Endothelial cell of umbilical vein (primary cell): ENCODE measurements around the gene KCNMA1. TPM values are rescaled to one million over a fixed set of nuclear protein-coding genes. Genes with fewer than 3 reads are reported as not detected.

Experiments
- BruUV-seq: library from RNA; stranded (reverse); fragments of 400-500 nt; replicated peaks from 2 replicates; lab custom pipeline; 2021; lab: Mats Ljungman, UMichigan
- CTCF ChIA-PET: fragments of 300-600, 350-600 bp; sonication (Branson Sonifier 250); formaldehyde crosslinking; loops from one replicate; lab custom pipeline; 2021; ENCODE audit warnings: antibody characterized with exemption, inconsistent platforms; lab: Charles Lee
- POLR2A ChIA-PET: fragments of 300-600, 350-600 bp; sonication (Branson Sonifier 250); formaldehyde crosslinking; loops from one replicate; lab custom pipeline; 2021; ENCODE audit warnings: antibody characterized with exemption, inconsistent platforms; lab: Charles Lee
- DNase-seq: peaks from one replicate; pipeline ENCODE4 v3.0.0-alpha.2; 2011; ENCODE audit warnings: low read depth, low spot score
- FAIRE-seq: peaks from 2 replicates; lab custom pipeline; 2011; peaks lifted over from hg19 to GRCh38; lab: Jason Lieb, UNC
- H2AFZ ChIP-seq: 2 replicates; pipeline ENCODE4 v1.6.0; 2012; ENCODE audit warnings: low read depth, low read length, control low read depth, inconsistent platforms
- H3K27ac ChIP-seq: 2 replicates; pipeline ENCODE4 v1.5.1; 2011; ENCODE audit warnings: low read depth, mild to moderate bottlenecking, control low read depth, low read length, moderate library complexity; ENCODE audit not compliant: insufficient read depth
- H3K27me3 ChIP-seq, 2 experiments: 2 replicates each; pipeline versions ENCODE4 v1.6.0 to v1.6.1; 2011; ENCODE audit warnings: low read length in 2 of 2, mixed read lengths in 1 of 2; ENCODE audit not compliant: control insufficient read depth in 2 of 2, insufficient read depth in 2 of 2
- H3K36me3 ChIP-seq, 2 experiments: 2 replicates in 1 of 2; 3 replicates in 1 of 2; pipeline ENCODE4 v1.5.1; 2011; ENCODE audit warnings: low read length in 2 of 2, mild to moderate bottlenecking in 1 of 2, moderate library complexity in 1 of 2; ENCODE audit not compliant: control insufficient read depth in 2 of 2, insufficient read depth in 2 of 2; ENCODE audit errors: extremely low read depth in 1 of 2
- H3K4me1 ChIP-seq: 3 replicates; pipeline ENCODE4 v1.5.1; 2011; ENCODE audit warnings: mild to moderate bottlenecking, low read length; ENCODE audit not compliant: control insufficient read depth, insufficient read depth; ENCODE audit errors: extremely low read depth
- H3K4me2 ChIP-seq: 2 replicates; pipeline ENCODE4 v1.6.1; 2011; ENCODE audit warnings: low read length, control low read depth, mixed read lengths; ENCODE audit not compliant: insufficient read depth
- H3K4me3 ChIP-seq, 3 experiments: fragments of 200-600 bp in 1 of 3; sonication (generic), shearing (Covaris generic) in 1 of 3; replicated peaks in 1 of 3; 2 replicates each; pipeline ENCODE4 v1.5.1; 2011 to 2016; ENCODE audit warnings: control low read depth in 3 of 3, low read length in 3 of 3, mild to moderate bottlenecking in 2 of 3, inconsistent platforms in 1 of 3, low read depth in 1 of 3, moderate library complexity in 1 of 3; ENCODE audit not compliant: insufficient read depth in 1 of 3
- H3K79me2 ChIP-seq: 2 replicates; pipeline ENCODE4 v1.6.0; 2012; ENCODE audit warnings: low read length, inconsistent platforms; ENCODE audit not compliant: control insufficient read depth, insufficient read depth
- H3K9ac ChIP-seq: replicated peaks from 2 replicates; pipeline ENCODE3; 2011; ENCODE audit warnings: low read length, control low read depth; ENCODE audit not compliant: insufficient read depth; ENCODE audit errors: extremely low read depth
- H3K9me1 ChIP-seq: replicated peaks from 3 replicates; pipeline ENCODE4 v1.6.0; 2011; ENCODE audit warnings: mild to moderate bottlenecking, low read length; ENCODE audit not compliant: control insufficient read depth, insufficient read depth; ENCODE audit errors: extremely low read depth
- H3K9me3 ChIP-seq: replicated peaks from 2 replicates; pipeline ENCODE4 v1.5.1; 2012; ENCODE audit warnings: low read length, inconsistent platforms; ENCODE audit not compliant: control insufficient read depth, insufficient read depth
- H4K20me1 ChIP-seq: replicated peaks from 2 replicates; pipeline ENCODE3; 2011; ENCODE audit warnings: mild to moderate bottlenecking, low read length; ENCODE audit not compliant: control insufficient read depth, insufficient read depth; ENCODE audit errors: extremely low read depth
- EZH2 ChIP-seq: IDR thresholded peaks from 2 replicates; pipeline ENCODE4 v1.6.1; 2012; ENCODE audit warnings: borderline replicate concordance, low read depth, mild to moderate bottlenecking, moderate library complexity, low read length, inconsistent platforms; ENCODE audit not compliant: severe bottlenecking
- FOS ChIP-seq: IDR thresholded peaks from 2 replicates; pipeline ENCODE4 v1.6.1; 2011; ENCODE audit warnings: mild to moderate bottlenecking, low read length, moderate library complexity, borderline replicate concordance; ENCODE audit not compliant: insufficient read depth
- GATA2 ChIP-seq: IDR thresholded peaks from 2 replicates; pipeline ENCODE4 v1.7.0; 2011; ENCODE audit warnings: low read depth, mild to moderate bottlenecking, moderate library complexity, mixed read lengths, low read length; ENCODE audit not compliant: insufficient read length, insufficient read depth
- MYC ChIP-seq: IDR thresholded peaks from one replicate; pipeline ENCODE4 v1.6.1; 2011; ENCODE audit warnings: mild to moderate bottlenecking, low read depth, low read length
- POLR2A ChIP-seq: IDR thresholded peaks from 2 replicates; pipeline ENCODE4 v1.6.1; 2012; ENCODE audit warnings: low read depth, mild to moderate bottlenecking, control low read depth, low read length
- POLR2AphosphoS5 ChIP-seq: IDR thresholded peaks from 2 replicates; pipeline ENCODE4 v1.6.1; 2012; ENCODE audit warnings: low read depth, mild to moderate bottlenecking, control low read depth, low read length, moderate library complexity; ENCODE audit not compliant: insufficient read depth
- dilution Hi-C: fragments of 300-500 bp; cut with MboI; formaldehyde crosslinking; loops from one replicate; pipeline ENCODE4 v1.15.0; 2019; ENCODE audit warnings: low sequenced_read_pairs; ENCODE audit not compliant: extremely low pct_ligation_motif_present
- intact Hi-C: fragments of 100-400 bp; cut with micrococcal nuclease; formaldehyde crosslinking; loops from one replicate; pipeline ENCODE4 v1.10.0; 2022
- polyA plus RNA-seq, 4 experiments: library from polyadenylated mRNA; depleted of rRNA in 3 of 4; stranded (reverse) in 3 of 4; unstranded in 1 of 4; fragments of >200 nt; gene quantifications; 2 replicates each; pipeline versions ENCODE4 v1.2.1 to v1.2.3, GENCODE V29; 2011 to 2012; ENCODE audit warnings: missing spikeins in 1 of 4
- total RNA-seq: library from RNA; stranded (reverse); gene quantifications from 2 replicates; pipeline ENCODE4 v1.2.3, GENCODE V29; 2021
- TF ChIP-seq, protein P1 (sequence below): IDR thresholded peaks from 2 replicates; pipeline ENCODE4 v1.6.1; 2011; ENCODE audit not compliant: insufficient read depth, insufficient read length

KCNMA1 gene
- total and polyA plus RNA-seq, 2 donors (not counting 3 experiments of a cell fraction or from before 2014, with no cell fraction given): 0.10 to 0.82 TPM

DNA sequence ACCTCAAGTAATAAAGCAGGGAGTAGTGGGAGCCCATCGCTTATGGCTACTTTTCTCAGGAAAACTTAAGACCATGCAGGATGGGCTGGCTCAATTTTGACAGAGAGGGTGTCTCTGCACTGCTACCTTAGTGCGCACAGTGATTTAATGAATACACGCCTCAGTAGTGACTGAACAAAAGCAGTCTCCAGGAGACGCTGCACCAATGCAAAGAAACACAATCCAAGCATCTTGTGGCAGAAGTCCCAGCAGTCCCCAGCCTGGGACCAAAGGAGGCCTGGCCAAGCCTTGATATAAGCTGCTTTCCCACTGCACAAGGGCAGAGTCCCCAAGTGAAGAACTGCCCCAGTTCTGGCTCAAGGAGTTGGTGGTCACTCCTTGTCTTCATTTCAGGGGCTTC lies 368.9 kb downstream of the KCNMA1 start:
- no peak overlapping the region for H3K4me2 ChIP-seq
- no peaks in the 10 kb centered on the region for H4K20me1 ChIP-seq
- BruUV-seq: no TSS peak
- TF ChIP-seq, protein P1, sequence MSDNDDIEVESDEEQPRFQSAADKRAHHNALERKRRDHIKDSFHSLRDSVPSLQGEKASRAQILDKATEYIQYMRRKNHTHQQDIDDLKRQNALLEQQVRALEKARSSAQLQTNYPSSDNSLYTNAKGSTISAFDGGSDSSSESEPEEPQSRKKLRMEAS: no peak
- TF ChIP-seq EZH2 (no peak), POLR2AphosphoS5 (no peak), FOS (no peak)
- no peak overlapping the region for H2AFZ ChIP-seq
- H3K9me1 ChIP-seq: no peaks in the 10 kb centered on the region
- FAIRE-seq (no peak), DNase-seq (no peak)
- H3K79me2 ChIP-seq: no peaks in the 10 kb centered on the region
- H3K9me3 ChIP-seq: no peaks in the 10 kb centered on the region
- H3K4me3 ChIP-seq: no peak overlapping the region
- POLR2A ChIA-PET: no interaction called here
- no peaks in the 10 kb centered on the region for H3K36me3 ChIP-seq
- H3K27me3 ChIP-seq: peaks cover 4 to 10% of the 10 kb centered on the region in 2 experiments
- no peak overlapping the region for H3K9ac ChIP-seq
- dilution Hi-C loops: no loop called here
- no peaks in the 10 kb centered on the region for H3K4me1 ChIP-seq
- CTCF ChIA-PET: no interaction called here
- intact Hi-C loops: no loop called here
- H3K27ac ChIP-seq: no peak overlapping the region

DNA sequence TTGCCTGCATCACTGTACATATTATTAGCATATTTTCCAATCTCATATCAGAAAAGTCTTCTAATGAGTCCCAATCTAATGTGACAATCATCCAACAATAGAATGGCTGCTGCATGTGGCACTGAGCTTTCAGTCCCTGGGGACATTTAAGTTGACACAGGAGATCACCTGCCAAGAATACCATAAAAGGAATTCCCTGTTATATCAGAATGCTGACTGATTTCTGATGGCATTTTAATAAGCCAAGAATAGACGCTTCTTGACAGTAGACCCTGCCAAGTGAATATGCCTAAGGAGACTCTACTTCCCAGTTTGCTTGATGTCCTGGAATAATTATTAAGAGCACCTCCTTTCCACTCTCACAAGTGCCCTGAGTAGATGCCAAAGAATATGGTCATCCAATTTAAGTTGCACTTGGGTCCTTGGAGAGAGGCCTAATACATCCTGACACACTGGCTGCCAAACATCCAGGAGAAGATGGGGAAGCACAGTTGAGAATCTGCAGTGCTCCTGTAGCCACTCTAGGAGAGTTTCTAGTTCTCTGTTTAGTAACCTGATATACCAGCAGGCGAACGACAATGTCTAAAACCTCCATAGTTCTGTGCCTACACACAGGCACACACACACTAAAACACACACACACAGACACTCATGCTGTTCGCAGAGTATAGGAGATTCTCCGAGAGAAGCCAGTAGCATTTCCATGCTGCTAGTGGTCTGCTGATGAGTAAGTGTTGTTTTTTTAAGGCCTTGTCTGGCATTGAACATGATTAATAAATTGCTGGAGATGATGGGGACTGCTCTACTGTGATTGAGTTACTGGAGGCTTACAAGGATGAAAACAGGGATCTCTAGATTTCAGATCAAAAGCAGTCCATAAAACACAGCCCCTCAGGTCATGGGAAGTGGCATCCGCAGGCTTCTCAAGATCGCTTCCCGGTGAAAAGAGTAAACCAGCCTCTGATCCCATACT lies 369.6 kb downstream of the KCNMA1 start:
- no peaks in the 10 kb centered on the region for H3K9me1 ChIP-seq
- DNase-seq (no peak), FAIRE-seq (no peak)
- H3K9me3 ChIP-seq: no peaks in the 10 kb centered on the region
- H3K27me3 ChIP-seq: peaks cover 2 to 6% of the 10 kb centered on the region in 2 experiments
- dilution Hi-C loops (no loop called here), intact Hi-C loops (no loop called here)
- no peak overlapping the region for H3K4me3 ChIP-seq
- no peak overlapping the region for H3K27ac ChIP-seq
- ChIA-PET POLR2A (no interaction called here), CTCF (interaction anchor here (1.6 kb wide), 1 partner anchor 124 kb away, joined by 4 read pairs; no protein-coding TSS in a partner anchor)
- TF ChIP-seq MYC: no peak
- TF ChIP-seq POLR2A: no peak
- no peak for TF ChIP-seq FOS
- no peak for TF ChIP-seq GATA2
- no peak for TF ChIP-seq POLR2AphosphoS5
- no peak overlapping the region for H2AFZ ChIP-seq
- H4K20me1 ChIP-seq: no peaks in the 10 kb centered on the region
- no peak overlapping the region for H3K9ac ChIP-seq
- H3K4me2 ChIP-seq: no peak overlapping the region
- BruUV-seq: no TSS peak
- no peaks in the 10 kb centered on the region for H3K36me3 ChIP-seq
- H3K79me2 ChIP-seq: no peaks in the 10 kb centered on the region
- H3K4me1 ChIP-seq: no peaks in the 10 kb centered on the region
